Endothelial cell of umbilical vein (primary cell): ENCODE data around the gene ABCA7. TPM values are rescaled to one million over a fixed set of nuclear protein-coding genes. Genes with fewer than 3 reads are reported as not detected.

Experiments used
- BruUV-seq: library from RNA; stranded (reverse); fragments of 400-500 nt; replicated peaks from 2 replicates; lab custom pipeline; 2021; lab: Mats Ljungman, UMichigan
- CTCF ChIA-PET: fragments of 300-600, 350-600 bp; sonication (Branson Sonifier 250); formaldehyde crosslinking; loops from one replicate; lab custom pipeline; 2021; ENCODE audit warnings: antibody characterized with exemption, inconsistent platforms; lab: Charles Lee
- POLR2A ChIA-PET: fragments of 300-600, 350-600 bp; sonication (Branson Sonifier 250); formaldehyde crosslinking; loops from one replicate; lab custom pipeline; 2021; ENCODE audit warnings: antibody characterized with exemption, inconsistent platforms; lab: Charles Lee
- DNase-seq: peaks from one replicate; pipeline ENCODE4 v3.0.0-alpha.2; 2011; ENCODE audit warnings: low read depth, low spot score
- FAIRE-seq: peaks from 2 replicates; lab custom pipeline; 2011; peaks lifted over from hg19 to GRCh38; lab: Jason Lieb, UNC
- H2AFZ ChIP-seq: 2 replicates; pipeline ENCODE4 v1.6.0; 2012; ENCODE audit warnings: low read depth, low read length, control low read depth, inconsistent platforms
- H3K27ac ChIP-seq: 2 replicates; pipeline ENCODE4 v1.5.1; 2011; ENCODE audit warnings: low read depth, mild to moderate bottlenecking, control low read depth, low read length, moderate library complexity; ENCODE audit not compliant: insufficient read depth
- H3K27me3 ChIP-seq, 2 experiments: 2 replicates each; pipeline versions ENCODE4 v1.6.0 to v1.6.1; 2011; ENCODE audit warnings: low read length in 2 of 2, mixed read lengths in 1 of 2; ENCODE audit not compliant: control insufficient read depth in 2 of 2, insufficient read depth in 2 of 2
- H3K36me3 ChIP-seq, 2 experiments: 2 replicates in 1 of 2; 3 replicates in 1 of 2; pipeline ENCODE4 v1.5.1; 2011; ENCODE audit warnings: low read length in 2 of 2, mild to moderate bottlenecking in 1 of 2, moderate library complexity in 1 of 2; ENCODE audit not compliant: control insufficient read depth in 2 of 2, insufficient read depth in 2 of 2; ENCODE audit errors: extremely low read depth in 1 of 2
- H3K4me1 ChIP-seq: 3 replicates; pipeline ENCODE4 v1.5.1; 2011; ENCODE audit warnings: mild to moderate bottlenecking, low read length; ENCODE audit not compliant: control insufficient read depth, insufficient read depth; ENCODE audit errors: extremely low read depth
- H3K4me2 ChIP-seq: 2 replicates; pipeline ENCODE4 v1.6.1; 2011; ENCODE audit warnings: low read length, control low read depth, mixed read lengths; ENCODE audit not compliant: insufficient read depth
- H3K4me3 ChIP-seq, 3 experiments: fragments of 200-600 bp in 1 of 3; sonication (generic), shearing (Covaris generic) in 1 of 3; replicated peaks in 1 of 3; 2 replicates each; pipeline ENCODE4 v1.5.1; 2011 to 2016; ENCODE audit warnings: control low read depth in 3 of 3, low read length in 3 of 3, mild to moderate bottlenecking in 2 of 3, inconsistent platforms in 1 of 3, low read depth in 1 of 3, moderate library complexity in 1 of 3; ENCODE audit not compliant: insufficient read depth in 1 of 3
- H3K79me2 ChIP-seq: 2 replicates; pipeline ENCODE4 v1.6.0; 2012; ENCODE audit warnings: low read length, inconsistent platforms; ENCODE audit not compliant: control insufficient read depth, insufficient read depth
- H3K9ac ChIP-seq: replicated peaks from 2 replicates; pipeline ENCODE3; 2011; ENCODE audit warnings: low read length, control low read depth; ENCODE audit not compliant: insufficient read depth; ENCODE audit errors: extremely low read depth
- H3K9me1 ChIP-seq: replicated peaks from 3 replicates; pipeline ENCODE4 v1.6.0; 2011; ENCODE audit warnings: mild to moderate bottlenecking, low read length; ENCODE audit not compliant: control insufficient read depth, insufficient read depth; ENCODE audit errors: extremely low read depth
- H3K9me3 ChIP-seq: replicated peaks from 2 replicates; pipeline ENCODE4 v1.5.1; 2012; ENCODE audit warnings: low read length, inconsistent platforms; ENCODE audit not compliant: control insufficient read depth, insufficient read depth
- H4K20me1 ChIP-seq: replicated peaks from 2 replicates; pipeline ENCODE3; 2011; ENCODE audit warnings: mild to moderate bottlenecking, low read length; ENCODE audit not compliant: control insufficient read depth, insufficient read depth; ENCODE audit errors: extremely low read depth
- EZH2 ChIP-seq: IDR thresholded peaks from 2 replicates; pipeline ENCODE4 v1.6.1; 2012; ENCODE audit warnings: borderline replicate concordance, low read depth, mild to moderate bottlenecking, moderate library complexity, low read length, inconsistent platforms; ENCODE audit not compliant: severe bottlenecking
- FOS ChIP-seq: IDR thresholded peaks from 2 replicates; pipeline ENCODE4 v1.6.1; 2011; ENCODE audit warnings: mild to moderate bottlenecking, low read length, moderate library complexity, borderline replicate concordance; ENCODE audit not compliant: insufficient read depth
- GATA2 ChIP-seq: IDR thresholded peaks from 2 replicates; pipeline ENCODE4 v1.7.0; 2011; ENCODE audit warnings: low read depth, mild to moderate bottlenecking, moderate library complexity, mixed read lengths, low read length; ENCODE audit not compliant: insufficient read length, insufficient read depth
- JUN ChIP-seq: IDR thresholded peaks from 2 replicates; pipeline ENCODE4 v1.6.1; 2011; ENCODE audit warnings: borderline replicate concordance, low read depth; ENCODE audit not compliant: insufficient read length, insufficient read depth
- MYC ChIP-seq: IDR thresholded peaks from one replicate; pipeline ENCODE4 v1.6.1; 2011; ENCODE audit warnings: mild to moderate bottlenecking, low read depth, low read length
- POLR2A ChIP-seq: IDR thresholded peaks from 2 replicates; pipeline ENCODE4 v1.6.1; 2012; ENCODE audit warnings: low read depth, mild to moderate bottlenecking, control low read depth, low read length
- POLR2AphosphoS5 ChIP-seq: IDR thresholded peaks from 2 replicates; pipeline ENCODE4 v1.6.1; 2012; ENCODE audit warnings: low read depth, mild to moderate bottlenecking, control low read depth, low read length, moderate library complexity; ENCODE audit not compliant: insufficient read depth
- dilution Hi-C: fragments of 300-500 bp; cut with MboI; formaldehyde crosslinking; loops from one replicate; pipeline ENCODE4 v1.15.0; 2019; ENCODE audit warnings: low sequenced_read_pairs; ENCODE audit not compliant: extremely low pct_ligation_motif_present
- intact Hi-C: fragments of 100-400 bp; cut with micrococcal nuclease; formaldehyde crosslinking; loops from one replicate; pipeline ENCODE4 v1.10.0; 2022
- polyA plus RNA-seq, 4 experiments: library from polyadenylated mRNA; depleted of rRNA in 3 of 4; stranded (reverse) in 3 of 4; unstranded in 1 of 4; fragments of >200 nt; gene quantifications; 2 replicates each; pipeline versions ENCODE4 v1.2.1 to v1.2.3, GENCODE V29; 2011 to 2012; ENCODE audit warnings: missing spikeins in 1 of 4
- total RNA-seq: library from RNA; stranded (reverse); gene quantifications from 2 replicates; pipeline ENCODE4 v1.2.3, GENCODE V29; 2021
- TF ChIP-seq, protein P1 (sequence below), 2 donors: IDR thresholded peaks; 1 replicate in 1 of 2; 2 replicates in 1 of 2; pipeline ENCODE4 v1.5.1; 2011; ENCODE audit warnings: low read length in 2 of 2, mild to moderate bottlenecking in 2 of 2, moderate library complexity in 2 of 2, control low read depth in 1 of 2, inconsistent platforms in 1 of 2, low read depth in 1 of 2; ENCODE audit not compliant: insufficient read depth in 1 of 2; ENCODE audit errors: extremely low read depth in 1 of 2
- TF ChIP-seq, protein P2 (sequence below): IDR thresholded peaks from 2 replicates; pipeline ENCODE4 v1.6.1; 2011; ENCODE audit not compliant: insufficient read depth, insufficient read length

Gene ABCA7
- total and polyA plus RNA-seq, 2 donors (not counting 3 experiments of a cell fraction or from before 2014, with no cell fraction given) = 5.7 to 9.8 TPM

DNA sequence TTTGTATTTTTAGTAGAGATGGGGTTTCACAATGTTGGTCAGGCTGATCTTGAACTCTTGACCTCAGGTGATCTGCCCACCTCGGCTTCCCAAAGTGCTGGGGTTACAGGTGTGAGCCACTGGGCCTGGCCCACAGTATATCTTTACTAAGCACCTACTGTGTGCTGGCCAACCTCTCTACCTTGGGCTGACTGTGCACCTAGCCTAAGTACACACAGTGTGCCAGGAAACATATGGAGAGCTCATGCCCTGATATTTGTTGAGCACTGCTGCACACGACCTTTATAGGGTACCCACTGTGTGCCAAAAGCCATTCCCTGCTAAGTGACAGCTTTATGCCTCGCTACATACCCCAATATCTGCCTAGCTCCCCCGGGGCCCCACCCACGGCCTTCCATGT lies 20.8 kb downstream of the ABCA7 start:
- no peaks in the 10 kb centered on the region for H3K9me1 ChIP-seq
- no TSS peak for BruUV-seq
- POLR2A ChIA-PET = no interaction called here
- FAIRE-seq = no peak
- dilution Hi-C loops (no loop called here), intact Hi-C loops (no loop called here)
- no peaks in the 10 kb centered on the region for H3K27me3 ChIP-seq
- no peak overlapping the region for H3K27ac ChIP-seq
- no peak overlapping the region for H3K9ac ChIP-seq
- no peak for DNase-seq
- H4K20me1 ChIP-seq = no peaks in the 10 kb centered on the region
- no peak overlapping the region for H3K4me2 ChIP-seq
- H3K9me3 ChIP-seq = no peaks in the 10 kb centered on the region
- no peak overlapping the region for H3K4me3 ChIP-seq
- no peak overlapping the region for H2AFZ ChIP-seq
- H3K4me1 ChIP-seq = peaks cover 7% of the 10 kb centered on the region
- CTCF ChIA-PET = interaction anchor here (0.6 to 0.7 kb wide), 2 partner anchors 17 to 172 kb away, joined by 3 read pairs; no protein-coding TSS in a partner anchor
- H3K36me3 ChIP-seq = no peaks in the 10 kb centered on the region
- TF ChIP-seq, protein P1, sequence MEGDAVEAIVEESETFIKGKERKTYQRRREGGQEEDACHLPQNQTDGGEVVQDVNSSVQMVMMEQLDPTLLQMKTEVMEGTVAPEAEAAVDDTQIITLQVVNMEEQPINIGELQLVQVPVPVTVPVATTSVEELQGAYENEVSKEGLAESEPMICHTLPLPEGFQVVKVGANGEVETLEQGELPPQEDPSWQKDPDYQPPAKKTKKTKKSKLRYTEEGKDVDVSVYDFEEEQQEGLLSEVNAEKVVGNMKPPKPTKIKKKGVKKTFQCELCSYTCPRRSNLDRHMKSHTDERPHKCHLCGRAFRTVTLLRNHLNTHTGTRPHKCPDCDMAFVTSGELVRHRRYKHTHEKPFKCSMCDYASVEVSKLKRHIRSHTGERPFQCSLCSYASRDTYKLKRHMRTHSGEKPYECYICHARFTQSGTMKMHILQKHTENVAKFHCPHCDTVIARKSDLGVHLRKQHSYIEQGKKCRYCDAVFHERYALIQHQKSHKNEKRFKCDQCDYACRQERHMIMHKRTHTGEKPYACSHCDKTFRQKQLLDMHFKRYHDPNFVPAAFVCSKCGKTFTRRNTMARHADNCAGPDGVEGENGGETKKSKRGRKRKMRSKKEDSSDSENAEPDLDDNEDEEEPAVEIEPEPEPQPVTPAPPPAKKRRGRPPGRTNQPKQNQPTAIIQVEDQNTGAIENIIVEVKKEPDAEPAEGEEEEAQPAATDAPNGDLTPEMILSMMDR (IDR thresholded peaks at IDR 0.05; ENCODE audit: extremely low read depth in 1 of 2, insufficient read depth in 1 of 2, low read depth in 1 of 2, low read length in 2 of 2) = no peak
- no peak for TF ChIP-seq POLR2A
- H3K79me2 ChIP-seq = no peaks in the 10 kb centered on the region

DNA sequence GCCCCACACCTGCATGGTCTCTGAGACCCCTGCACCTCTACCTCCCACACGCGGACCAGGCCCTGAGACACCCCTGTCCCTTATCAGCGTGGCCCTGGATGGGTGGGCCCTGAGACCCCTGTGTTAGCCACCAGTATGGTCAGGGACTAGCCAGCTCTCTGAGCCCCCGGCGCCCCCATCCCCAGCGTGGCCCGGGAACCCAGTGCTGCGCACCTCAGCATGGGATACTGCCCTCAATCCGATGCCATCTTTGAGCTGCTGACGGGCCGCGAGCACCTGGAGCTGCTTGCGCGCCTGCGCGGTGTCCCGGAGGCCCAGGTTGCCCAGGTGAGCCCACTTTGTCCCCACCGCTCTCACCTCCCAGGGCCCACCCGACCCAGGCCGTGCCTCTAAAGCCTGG lies 22.1 kb downstream of the ABCA7 start:
- no peak overlapping the region for H3K4me2 ChIP-seq
- H3K4me3 ChIP-seq = no peak overlapping the region
- no peaks in the 10 kb centered on the region for H4K20me1 ChIP-seq
- no peak overlapping the region for H2AFZ ChIP-seq
- no peaks in the 10 kb centered on the region for H3K36me3 ChIP-seq
- FAIRE-seq (no peak), DNase-seq (no peak)
- no peak overlapping the region for H3K9ac ChIP-seq
- ChIA-PET POLR2A (no interaction called here), CTCF (no interaction called here)
- H3K27me3 ChIP-seq = no peaks in the 10 kb centered on the region
- peaks cover 17% of the 10 kb centered on the region for H3K4me1 ChIP-seq
- dilution Hi-C loops (no loop called here), intact Hi-C loops (no loop called here)
- H3K9me1 ChIP-seq = no peaks in the 10 kb centered on the region
- no peak for TF ChIP-seq MYC
- TF ChIP-seq, protein P2, sequence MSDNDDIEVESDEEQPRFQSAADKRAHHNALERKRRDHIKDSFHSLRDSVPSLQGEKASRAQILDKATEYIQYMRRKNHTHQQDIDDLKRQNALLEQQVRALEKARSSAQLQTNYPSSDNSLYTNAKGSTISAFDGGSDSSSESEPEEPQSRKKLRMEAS = no peak
- TF ChIP-seq POLR2A = no peak
- TF ChIP-seq JUN = no peak
- no peak for TF ChIP-seq GATA2
- TF ChIP-seq EZH2 = no peak
- TF ChIP-seq FOS = no peak
- no peak for TF ChIP-seq POLR2AphosphoS5
- BruUV-seq = no TSS peak
- H3K9me3 ChIP-seq = no peaks in the 10 kb centered on the region
- H3K27ac ChIP-seq = no peak overlapping the region
- no peaks in the 10 kb centered on the region for H3K79me2 ChIP-seq
